A549 (cell line): ENCODE measurements around the gene SETD1B.
A peak's percentile ranks its signal among the peaks of the same experiment; 100 is the strongest.

ENCODE experiments used
- EP300 ChIP-seq, 2 experiments: fragments of >200 bp; sonication (Bioruptor Twin); formaldehyde crosslinking; IDR thresholded peaks; 2 replicates in 1 of 2; 3 replicates in 1 of 2; pipeline ENCODE4 v1.6.1; 2016 to 2017
- KDM1A ChIP-seq: fragments of 200-600 bp; sonication (generic); IDR thresholded peaks from 2 replicates; pipeline ENCODE4 v1.6.1; 2016; ENCODE audit warnings: low read depth, mild to moderate bottlenecking
- POLR2A ChIP-seq: IDR thresholded peaks from 2 replicates; pipeline ENCODE4 v1.6.1; 2012; ENCODE audit warnings: mild to moderate bottlenecking, low read length
- RARB ChIP-seq: fragments of 250-450 bp; sonication (Bioruptor Pico); IDR thresholded peaks from 2 replicates; pipeline ENCODE4 v1.8.0; 2021; ENCODE audit warnings: mild to moderate bottlenecking, moderate library complexity
- RCOR1 ChIP-seq: fragments of 150-350 bp; IDR thresholded peaks from 2 replicates; pipeline ENCODE4 v1.6.1; 2014; ENCODE audit warnings: antibody characterized with exemption, low read length, low read depth
- TF ChIP-seq, protein P1 (sequence below): fragments of >200 bp; sonication (Bioruptor Twin); formaldehyde crosslinking; IDR thresholded peaks from 3 replicates; pipeline ENCODE4 v1.5.1; 2016
- TF ChIP-seq, protein P2 (sequence below): fragments of 150-350 bp; IDR thresholded peaks from 2 replicates; pipeline ENCODE4 v1.6.1; 2014; ENCODE audit warnings: low read depth, mild to moderate bottlenecking, low read length
- TF ChIP-seq, protein P3 (sequence below): fragments of 200-600 bp; sonication (generic); IDR thresholded peaks from 2 replicates; pipeline ENCODE4 v1.6.1; 2016; ENCODE audit warnings: antibody characterized with exemption, mild to moderate bottlenecking, moderate library complexity

DNA sequence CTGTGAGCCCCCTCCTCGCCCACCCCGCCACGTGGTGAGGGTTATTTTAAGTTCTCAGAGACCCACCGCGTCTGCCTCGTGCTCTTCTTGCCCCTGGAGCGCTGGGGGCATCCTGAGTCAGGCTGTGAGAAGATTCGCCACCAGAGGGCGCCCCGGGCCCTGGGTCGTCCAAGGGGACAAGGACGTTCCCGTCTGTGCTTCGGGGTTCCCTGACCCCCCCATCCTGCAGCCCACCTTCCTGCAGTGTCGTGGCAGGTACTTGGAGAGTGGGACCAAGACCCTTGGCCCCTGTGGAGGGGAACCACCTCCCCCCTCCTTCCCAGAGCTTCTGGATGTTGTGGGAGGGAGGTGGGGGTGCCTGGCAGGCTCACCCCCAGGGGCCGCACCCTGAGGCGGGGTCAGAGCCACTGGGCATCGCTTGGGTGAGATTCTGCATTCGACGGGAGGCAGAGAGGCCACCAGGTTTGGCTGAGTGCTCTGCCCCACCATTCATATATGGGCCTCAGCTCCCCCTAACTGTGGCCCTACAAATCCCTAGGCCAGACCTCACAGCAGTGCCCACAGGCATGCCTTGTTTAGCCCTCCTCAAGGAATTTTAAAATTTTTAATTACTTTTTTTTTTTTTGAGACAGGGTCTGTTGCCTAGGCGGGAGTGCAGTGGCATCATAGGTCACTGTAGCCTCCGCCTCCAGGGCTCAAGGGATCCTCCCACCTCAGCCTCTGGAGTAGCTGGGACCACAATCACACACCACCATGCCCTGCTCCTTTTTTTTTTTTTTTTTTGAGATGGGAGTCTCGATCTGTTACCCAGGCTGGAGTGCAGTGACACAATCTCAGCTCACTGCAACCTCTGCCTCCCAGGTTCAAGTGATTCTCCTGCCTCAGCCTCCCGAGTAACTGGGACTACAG is 27.4 kb upstream of the SETD1B start:
- TF ChIP-seq KDM1A: no peak
- TF ChIP-seq POLR2A: no peak
- TF ChIP-seq, protein P1, sequence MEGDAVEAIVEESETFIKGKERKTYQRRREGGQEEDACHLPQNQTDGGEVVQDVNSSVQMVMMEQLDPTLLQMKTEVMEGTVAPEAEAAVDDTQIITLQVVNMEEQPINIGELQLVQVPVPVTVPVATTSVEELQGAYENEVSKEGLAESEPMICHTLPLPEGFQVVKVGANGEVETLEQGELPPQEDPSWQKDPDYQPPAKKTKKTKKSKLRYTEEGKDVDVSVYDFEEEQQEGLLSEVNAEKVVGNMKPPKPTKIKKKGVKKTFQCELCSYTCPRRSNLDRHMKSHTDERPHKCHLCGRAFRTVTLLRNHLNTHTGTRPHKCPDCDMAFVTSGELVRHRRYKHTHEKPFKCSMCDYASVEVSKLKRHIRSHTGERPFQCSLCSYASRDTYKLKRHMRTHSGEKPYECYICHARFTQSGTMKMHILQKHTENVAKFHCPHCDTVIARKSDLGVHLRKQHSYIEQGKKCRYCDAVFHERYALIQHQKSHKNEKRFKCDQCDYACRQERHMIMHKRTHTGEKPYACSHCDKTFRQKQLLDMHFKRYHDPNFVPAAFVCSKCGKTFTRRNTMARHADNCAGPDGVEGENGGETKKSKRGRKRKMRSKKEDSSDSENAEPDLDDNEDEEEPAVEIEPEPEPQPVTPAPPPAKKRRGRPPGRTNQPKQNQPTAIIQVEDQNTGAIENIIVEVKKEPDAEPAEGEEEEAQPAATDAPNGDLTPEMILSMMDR: peak; percentile 91
- no peak for TF ChIP-seq EP300 (IDR thresholded peaks at IDR 0.05)
- TF ChIP-seq, protein P2, sequence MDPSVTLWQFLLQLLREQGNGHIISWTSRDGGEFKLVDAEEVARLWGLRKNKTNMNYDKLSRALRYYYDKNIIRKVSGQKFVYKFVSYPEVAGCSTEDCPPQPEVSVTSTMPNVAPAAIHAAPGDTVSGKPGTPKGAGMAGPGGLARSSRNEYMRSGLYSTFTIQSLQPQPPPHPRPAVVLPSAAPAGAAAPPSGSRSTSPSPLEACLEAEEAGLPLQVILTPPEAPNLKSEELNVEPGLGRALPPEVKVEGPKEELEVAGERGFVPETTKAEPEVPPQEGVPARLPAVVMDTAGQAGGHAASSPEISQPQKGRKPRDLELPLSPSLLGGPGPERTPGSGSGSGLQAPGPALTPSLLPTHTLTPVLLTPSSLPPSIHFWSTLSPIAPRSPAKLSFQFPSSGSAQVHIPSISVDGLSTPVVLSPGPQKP: no peak
- TF ChIP-seq, protein P3, sequence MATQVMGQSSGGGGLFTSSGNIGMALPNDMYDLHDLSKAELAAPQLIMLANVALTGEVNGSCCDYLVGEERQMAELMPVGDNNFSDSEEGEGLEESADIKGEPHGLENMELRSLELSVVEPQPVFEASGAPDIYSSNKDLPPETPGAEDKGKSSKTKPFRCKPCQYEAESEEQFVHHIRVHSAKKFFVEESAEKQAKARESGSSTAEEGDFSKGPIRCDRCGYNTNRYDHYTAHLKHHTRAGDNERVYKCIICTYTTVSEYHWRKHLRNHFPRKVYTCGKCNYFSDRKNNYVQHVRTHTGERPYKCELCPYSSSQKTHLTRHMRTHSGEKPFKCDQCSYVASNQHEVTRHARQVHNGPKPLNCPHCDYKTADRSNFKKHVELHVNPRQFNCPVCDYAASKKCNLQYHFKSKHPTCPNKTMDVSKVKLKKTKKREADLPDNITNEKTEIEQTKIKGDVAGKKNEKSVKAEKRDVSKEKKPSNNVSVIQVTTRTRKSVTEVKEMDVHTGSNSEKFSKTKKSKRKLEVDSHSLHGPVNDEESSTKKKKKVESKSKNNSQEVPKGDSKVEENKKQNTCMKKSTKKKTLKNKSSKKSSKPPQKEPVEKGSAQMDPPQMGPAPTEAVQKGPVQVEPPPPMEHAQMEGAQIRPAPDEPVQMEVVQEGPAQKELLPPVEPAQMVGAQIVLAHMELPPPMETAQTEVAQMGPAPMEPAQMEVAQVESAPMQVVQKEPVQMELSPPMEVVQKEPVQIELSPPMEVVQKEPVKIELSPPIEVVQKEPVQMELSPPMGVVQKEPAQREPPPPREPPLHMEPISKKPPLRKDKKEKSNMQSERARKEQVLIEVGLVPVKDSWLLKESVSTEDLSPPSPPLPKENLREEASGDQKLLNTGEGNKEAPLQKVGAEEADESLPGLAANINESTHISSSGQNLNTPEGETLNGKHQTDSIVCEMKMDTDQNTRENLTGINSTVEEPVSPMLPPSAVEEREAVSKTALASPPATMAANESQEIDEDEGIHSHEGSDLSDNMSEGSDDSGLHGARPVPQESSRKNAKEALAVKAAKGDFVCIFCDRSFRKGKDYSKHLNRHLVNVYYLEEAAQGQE: no peak
- no peak for TF ChIP-seq RCOR1
- no peak; the same call in 1 of the 2 replicates for TF ChIP-seq RARB (CRISPR knock-in tag)
